RWPE2 (cell line): ENCODE results near the gene SLC39A12.

ENCODE experiments used
- ATAC-seq: fragments of 200-7000 bp; cut with Tn5 transposase; 3 replicates; pipeline ENCODE4 v1.9.1; 2021; ENCODE audit warnings: low read depth
- DNase-seq: peaks from one replicate; pipeline ENCODE4 v3.0.0-alpha.2; 2020; ENCODE audit warnings: low spot score
- H3K27ac ChIP-seq: fragments of 450-650 bp; 2 replicates; pipeline ENCODE4 v1.5.1; 2017; ENCODE audit warnings: mild to moderate bottlenecking; ENCODE audit not compliant: poor library complexity, severe bottlenecking
- H3K27me3 ChIP-seq: fragments of 250-450 bp; sonication (Bioruptor Pico); 2 replicates; pipeline ENCODE4 v1.5.1; 2021; ENCODE audit warnings: mild to moderate bottlenecking, moderate library complexity; ENCODE audit not compliant: insufficient read depth, poor library complexity, severe bottlenecking
- H3K36me3 ChIP-seq: fragments of 250-450 bp; sonication (Bioruptor Pico); 2 replicates; pipeline ENCODE4 v1.5.1; 2020; ENCODE audit warnings: low read depth, mild to moderate bottlenecking, moderate library complexity
- H3K4me1 ChIP-seq: fragments of 250-450 bp; sonication (Bioruptor Pico); 2 replicates; pipeline ENCODE4 v1.5.1; 2021; ENCODE audit warnings: mild to moderate bottlenecking, moderate library complexity; ENCODE audit not compliant: insufficient read depth, poor library complexity, severe bottlenecking
- H3K4me3 ChIP-seq: fragments of 250-450 bp; sonication (Bioruptor Pico); 2 replicates; pipeline ENCODE4 v1.5.1; 2021; ENCODE audit warnings: mild to moderate bottlenecking, moderate library complexity; ENCODE audit not compliant: severe bottlenecking
- H3K9me3 ChIP-seq: fragments of 250-450 bp; sonication (Bioruptor Pico); 2 replicates; pipeline ENCODE4 v1.5.1; 2021; ENCODE audit warnings: mild to moderate bottlenecking, moderate library complexity; ENCODE audit not compliant: severe bottlenecking
- TF ChIP-seq, protein P1 (sequence below): fragments of 450-650 bp; IDR thresholded peaks from one replicate; pipeline ENCODE4 v1.5.1; 2017; ENCODE audit warnings: mild to moderate bottlenecking, moderate library complexity; ENCODE audit not compliant: poor library complexity, severe bottlenecking

SLC39A12 gene

DNA sequence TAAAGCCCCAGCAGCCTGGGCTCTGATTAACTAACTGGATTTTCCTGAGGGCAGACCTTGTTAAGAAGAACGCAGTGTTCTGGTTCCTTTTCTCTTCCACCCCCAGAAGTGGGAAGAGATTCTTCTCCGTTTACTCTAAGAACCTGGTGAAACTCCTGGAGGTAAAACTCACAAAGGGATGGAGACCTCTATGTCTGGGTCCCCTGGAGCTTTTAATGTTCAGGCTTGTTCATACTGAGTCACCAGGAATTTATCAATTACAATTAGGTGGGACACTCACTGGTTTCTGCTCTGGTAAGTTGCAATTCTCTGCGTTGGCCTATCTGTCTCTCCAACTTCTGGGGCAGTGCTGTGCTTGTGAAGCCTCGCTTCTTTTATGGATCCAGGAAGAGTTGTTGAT lies 115.2 kb downstream of the SLC39A12 start:
- no peak for DNase-seq
- no peaks in the 10 kb centered on the region for H3K36me3 ChIP-seq
- H3K27me3 ChIP-seq = no peaks in the 10 kb centered on the region
- H3K27ac ChIP-seq = no peak overlapping the region
- H3K4me3 ChIP-seq = no peak overlapping the region
- no peaks in the 10 kb centered on the region for H3K4me1 ChIP-seq
- ATAC-seq = no peak
- TF ChIP-seq, protein P1, sequence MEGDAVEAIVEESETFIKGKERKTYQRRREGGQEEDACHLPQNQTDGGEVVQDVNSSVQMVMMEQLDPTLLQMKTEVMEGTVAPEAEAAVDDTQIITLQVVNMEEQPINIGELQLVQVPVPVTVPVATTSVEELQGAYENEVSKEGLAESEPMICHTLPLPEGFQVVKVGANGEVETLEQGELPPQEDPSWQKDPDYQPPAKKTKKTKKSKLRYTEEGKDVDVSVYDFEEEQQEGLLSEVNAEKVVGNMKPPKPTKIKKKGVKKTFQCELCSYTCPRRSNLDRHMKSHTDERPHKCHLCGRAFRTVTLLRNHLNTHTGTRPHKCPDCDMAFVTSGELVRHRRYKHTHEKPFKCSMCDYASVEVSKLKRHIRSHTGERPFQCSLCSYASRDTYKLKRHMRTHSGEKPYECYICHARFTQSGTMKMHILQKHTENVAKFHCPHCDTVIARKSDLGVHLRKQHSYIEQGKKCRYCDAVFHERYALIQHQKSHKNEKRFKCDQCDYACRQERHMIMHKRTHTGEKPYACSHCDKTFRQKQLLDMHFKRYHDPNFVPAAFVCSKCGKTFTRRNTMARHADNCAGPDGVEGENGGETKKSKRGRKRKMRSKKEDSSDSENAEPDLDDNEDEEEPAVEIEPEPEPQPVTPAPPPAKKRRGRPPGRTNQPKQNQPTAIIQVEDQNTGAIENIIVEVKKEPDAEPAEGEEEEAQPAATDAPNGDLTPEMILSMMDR = no peak
- H3K9me3 ChIP-seq = no peaks in the 10 kb centered on the region

GRCh38 chr10:18068401-18068800 lies 116.7 kb downstream of the SLC39A12 start:
- no peak for ATAC-seq
- TF ChIP-seq, protein P1 = no peak
- DNase-seq = no peak
- Histone ChIP-seq H3K27me3 (no peaks in the 10 kb centered on the region), H3K27ac (no peak overlapping the region), H3K4me1 (no peaks in the 10 kb centered on the region), H3K9me3 (no peaks in the 10 kb centered on the region), H3K36me3 (no peaks in the 10 kb centered on the region), H3K4me3 (no peak overlapping the region)

DNA sequence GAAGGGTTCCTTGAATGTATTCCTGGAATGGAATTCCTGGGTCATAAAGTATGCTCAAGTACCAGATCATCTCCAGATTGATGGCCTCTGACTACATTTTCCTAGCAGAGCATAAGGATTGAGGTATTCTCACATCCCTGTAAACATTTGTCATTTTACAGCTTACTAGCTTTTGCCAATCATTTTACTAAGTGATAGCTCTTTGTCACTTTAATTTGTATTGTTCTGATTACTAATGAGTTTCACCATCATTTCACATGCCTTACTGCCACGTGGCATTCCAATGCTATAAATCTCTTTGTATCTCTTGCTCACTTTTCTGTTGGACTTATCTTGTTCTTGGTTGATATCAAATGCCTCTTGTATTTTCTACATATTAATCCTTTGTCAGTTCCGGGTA lies 119.9 kb downstream of the SLC39A12 start:
- Histone ChIP-seq H3K36me3 (no peaks in the 10 kb centered on the region), H3K4me3 (no peak overlapping the region), H3K9me3 (no peaks in the 10 kb centered on the region), H3K27ac (no peak overlapping the region), H3K27me3 (no peaks in the 10 kb centered on the region), H3K4me1 (no peaks in the 10 kb centered on the region)
- TF ChIP-seq, protein P1 = no peak
- DNase-seq (no peak), ATAC-seq (no peak)

DNA sequence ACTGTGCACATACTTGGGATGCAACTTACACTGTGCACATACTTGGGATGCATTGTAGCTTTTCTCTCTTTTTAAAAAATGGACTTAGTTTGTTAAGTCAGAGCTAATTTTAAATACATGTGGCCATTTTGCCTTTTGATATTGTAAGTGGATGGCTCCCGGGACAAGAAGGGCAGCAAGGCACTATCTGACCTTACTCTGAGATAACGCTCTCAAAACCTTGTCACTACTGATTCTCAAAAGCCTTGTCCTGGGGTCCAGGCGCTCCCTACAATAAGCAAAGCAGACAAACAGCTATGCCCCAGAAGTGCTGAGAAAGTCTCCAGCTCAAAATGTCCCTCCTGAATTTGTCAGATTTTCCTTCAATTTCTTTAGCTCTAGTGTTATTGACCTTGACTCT lies 121.6 kb downstream of the SLC39A12 start:
- Histone ChIP-seq H3K36me3 (no peaks in the 10 kb centered on the region), H3K27ac (no peak overlapping the region), H3K27me3 (no peaks in the 10 kb centered on the region), H3K4me3 (no peak overlapping the region), H3K9me3 (no peaks in the 10 kb centered on the region), H3K4me1 (no peaks in the 10 kb centered on the region)
- no peak for DNase-seq
- TF ChIP-seq, protein P1 = no peak
- ATAC-seq = no peak

DNA sequence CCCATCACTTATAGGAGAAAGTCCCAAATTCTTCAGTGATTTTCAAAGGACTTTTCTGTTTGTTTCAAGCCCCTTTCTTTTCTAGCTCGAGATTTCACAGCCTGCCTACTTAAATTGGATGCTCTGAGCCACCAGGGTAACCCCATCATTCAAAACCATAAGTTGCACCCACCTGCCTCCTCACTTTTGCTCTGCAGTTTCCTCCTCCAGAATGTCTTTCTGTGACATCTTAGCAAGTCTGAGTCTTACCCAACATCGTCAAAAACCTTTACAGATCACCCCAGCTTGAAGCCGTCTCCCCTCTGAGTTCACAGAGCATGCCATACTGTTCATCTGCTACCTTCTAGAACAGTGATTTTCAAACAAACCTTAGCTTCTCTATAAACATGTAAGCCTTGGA lies 124.2 kb downstream of the SLC39A12 start:
- Histone ChIP-seq H3K4me3 (no peak overlapping the region), H3K27me3 (no peaks in the 10 kb centered on the region), H3K9me3 (no peaks in the 10 kb centered on the region), H3K27ac (no peak overlapping the region), H3K36me3 (no peaks in the 10 kb centered on the region), H3K4me1 (no peaks in the 10 kb centered on the region)
- ATAC-seq = no peak
- TF ChIP-seq, protein P1 = no peak
- no peak for DNase-seq
